Liver (tissue), 9 donors: ENCODE measurements around the gene ERCC4. TPM values are rescaled to one million over a fixed set of nuclear protein-coding genes. Genes with fewer than 3 reads are reported as not detected.

Experiments used
- DNase-seq: peaks from one replicate; pipeline ENCODE4 v3.0.0-alpha.2; 2017; ENCODE audit warnings: low spot score
- H3K27ac ChIP-seq, 2 donors: one replicate each; pipeline ENCODE4 v1.7.0; 2013; ENCODE audit warnings: inconsistent platforms in 2 of 2, low read length in 2 of 2, control low read depth in 1 of 2, low read depth in 1 of 2, mild to moderate bottlenecking in 1 of 2
- H3K27me3 ChIP-seq, 4 donors: one replicate each; pipeline versions ENCODE4 v1.6.1 to v1.7.0; 2013; ENCODE audit warnings: low read length in 3 of 4, inconsistent platforms in 1 of 4, mild to moderate bottlenecking in 1 of 4, moderate library complexity in 1 of 4; ENCODE audit not compliant: control insufficient read depth in 4 of 4, insufficient read depth in 4 of 4
- H3K36me3 ChIP-seq, 4 donors: one replicate each; pipeline versions ENCODE4 v1.6.1 to v1.7.0; 2013; ENCODE audit warnings: low read length in 3 of 4, mild to moderate bottlenecking in 3 of 4, low read depth in 1 of 4, moderate library complexity in 1 of 4; ENCODE audit not compliant: control insufficient read depth in 4 of 4, insufficient read depth in 3 of 4
- H3K4me1 ChIP-seq, 4 donors: one replicate each; pipeline versions ENCODE4 v1.6.1 to v1.7.0; 2013; ENCODE audit warnings: low read length in 3 of 4, mild to moderate bottlenecking in 3 of 4, moderate library complexity in 1 of 4; ENCODE audit not compliant: control insufficient read depth in 4 of 4, insufficient read depth in 4 of 4
- H3K4me3 ChIP-seq, 3 donors: one replicate each; pipeline versions ENCODE4 v1.6.1 to v1.7.0; 2013; ENCODE audit warnings: low read length in 3 of 3, control low read depth in 1 of 3, low read depth in 1 of 3, mild to moderate bottlenecking in 1 of 3
- H3K9ac ChIP-seq, 2 donors: one replicate each; pipeline ENCODE4 v1.7.0; 2013; ENCODE audit warnings: low read length in 2 of 2, mild to moderate bottlenecking in 2 of 2, moderate library complexity in 2 of 2, control low read depth in 1 of 2, low read depth in 1 of 2
- H3K9me3 ChIP-seq, 4 donors: one replicate each; pipeline versions ENCODE4 v1.6.1 to v1.7.0; 2013; ENCODE audit warnings: low read length in 3 of 4; ENCODE audit not compliant: control insufficient read depth in 4 of 4
- EGR1 ChIP-seq, 2 donors: IDR thresholded peaks; 2 replicates each; pipeline ENCODE4 v1.6.1; 2016 to 2018; ENCODE audit warnings: antibody characterized with exemption in 2 of 2, low read depth in 2 of 2
- FOXA2 ChIP-seq: IDR thresholded peaks from 2 replicates; pipeline ENCODE4 v1.6.1; 2016; ENCODE audit warnings: antibody characterized with exemption
- GABPA ChIP-seq, 2 donors: IDR thresholded peaks in 1 of 2; conservative IDR thresholded peaks in 1 of 2; 2 replicates each; pipeline ENCODE4 v1.6.1; 2016; ENCODE audit warnings: antibody characterized with exemption in 2 of 2, mild to moderate bottlenecking in 1 of 2, moderate library complexity in 1 of 2
- HNF4A ChIP-seq, 2 donors: conservative IDR thresholded peaks; 2 replicates each; pipeline ENCODE4 v1.6.1; 2016; ENCODE audit warnings: antibody characterized with exemption in 2 of 2, mild to moderate bottlenecking in 2 of 2
- HNF4G ChIP-seq: IDR thresholded peaks from 2 replicates; pipeline ENCODE4 v1.6.1; 2016; ENCODE audit warnings: antibody characterized with exemption
- JUND ChIP-seq, 2 donors: IDR thresholded peaks; 2 replicates each; pipeline ENCODE4 v1.6.1; 2016; ENCODE audit warnings: antibody characterized with exemption in 2 of 2
- RAD21 ChIP-seq, 2 donors: IDR thresholded peaks; 2 replicates each; pipeline ENCODE4 v1.6.1; 2016; ENCODE audit warnings: antibody characterized with exemption in 2 of 2, mild to moderate bottlenecking in 2 of 2
- RXRA ChIP-seq, 2 donors: IDR thresholded peaks; 2 replicates each; pipeline ENCODE4 v1.6.1; 2017 to 2018; ENCODE audit warnings: antibody characterized with exemption in 2 of 2, mild to moderate bottlenecking in 1 of 2
- SP1 ChIP-seq: IDR thresholded peaks from 2 replicates; pipeline ENCODE4 v1.6.1; 2018; ENCODE audit warnings: antibody characterized with exemption, mild to moderate bottlenecking
- TAF1 ChIP-seq: conservative IDR thresholded peaks from 2 replicates; pipeline ENCODE4 v1.6.1; 2016; ENCODE audit warnings: antibody characterized with exemption, mild to moderate bottlenecking
- YY1 ChIP-seq: IDR thresholded peaks from 2 replicates; pipeline ENCODE4 v1.6.1; 2016; ENCODE audit warnings: antibody characterized with exemption, mild to moderate bottlenecking
- WGBS: extraction: QIAGEN DNeasy Blood & Tissue Kit; methylation state at CpG from one replicate; pipeline ENCODE4 v1.1.7; 2013; 5-methylcytosine and 5-hydroxymethylcytosine counted together
- polyA plus RNA-seq, 2 donors: library from polyadenylated mRNA; stranded (reverse) in 1 of 2; unstranded in 1 of 2; fragments of 200-250 nt in 1 of 2; fragments of >200 nt in 1 of 2; fragmentation: Nextera tagmentation in 1 of 2; extraction: Ambion mirVana in 1 of 2; gene quantifications; one replicate each; pipeline versions ENCODE4 v1.2.1 to v1.2.3, GENCODE V29; 2013 to 2015
- total RNA-seq, 2 donors: library from RNA; depleted of rRNA; stranded (reverse); fragments of >200 nt; gene quantifications; one replicate each; pipeline ENCODE4 v1.2.3, GENCODE V29; 2014
- TF ChIP-seq, protein P1 (sequence below): IDR thresholded peaks from 2 replicates; pipeline ENCODE4 v1.6.1; 2016; ENCODE audit warnings: antibody characterized with exemption
- TF ChIP-seq, protein P2 (sequence below): IDR thresholded peaks from 2 replicates; pipeline ENCODE4 v1.6.1; 2016; ENCODE audit warnings: antibody characterized with exemption, mild to moderate bottlenecking
- TF ChIP-seq, protein P3 (sequence below): fragments of 150-350 bp; IDR thresholded peaks from 2 replicates; pipeline ENCODE4 v1.5.1; 2017; ENCODE audit warnings: improper control_type of control experiment, low read depth, low read length; ENCODE audit not compliant: missing input control
- TF ChIP-seq, protein P4 (sequence below): IDR thresholded peaks from 2 replicates; pipeline ENCODE4 v1.6.1; 2016; ENCODE audit warnings: antibody characterized with exemption
- TF ChIP-seq, protein P5 (sequence below): IDR thresholded peaks from 2 replicates; pipeline ENCODE4 v1.6.1; 2016; ENCODE audit warnings: antibody characterized with exemption
- donor health status: healthy.
- donor health status: healthy.
- donor health status: healthy.
- donor health status: healthy.
- donor health status: healthy.

ERCC4 gene
- total and polyA plus RNA-seq, 4 donors: 1.6 to 11.1 (median 4.9) TPM

- Histone ChIP-seq H3K27ac (peak overlapping the region; percentile 60 to 61), H3K9me3 (no peaks in the 10 kb centered on the region), H3K4me3 (peak overlapping the region in 1 of 3 donors; percentile 34), H3K36me3 (peaks cover 2 to 11% (median 10%) of the 10 kb centered on the region in 4 donors), H3K4me1 (peaks cover 0 to 30% (median 23%) of the 10 kb centered on the region in 4 donors), H3K9ac (no peak overlapping the region), H3K27me3 (no peaks in the 10 kb centered on the region)
- 71% methylated on average over 4 of the region's 4 CpGs for WGBS
- DNase-seq: no peak
- TF ChIP-seq, protein P1, sequence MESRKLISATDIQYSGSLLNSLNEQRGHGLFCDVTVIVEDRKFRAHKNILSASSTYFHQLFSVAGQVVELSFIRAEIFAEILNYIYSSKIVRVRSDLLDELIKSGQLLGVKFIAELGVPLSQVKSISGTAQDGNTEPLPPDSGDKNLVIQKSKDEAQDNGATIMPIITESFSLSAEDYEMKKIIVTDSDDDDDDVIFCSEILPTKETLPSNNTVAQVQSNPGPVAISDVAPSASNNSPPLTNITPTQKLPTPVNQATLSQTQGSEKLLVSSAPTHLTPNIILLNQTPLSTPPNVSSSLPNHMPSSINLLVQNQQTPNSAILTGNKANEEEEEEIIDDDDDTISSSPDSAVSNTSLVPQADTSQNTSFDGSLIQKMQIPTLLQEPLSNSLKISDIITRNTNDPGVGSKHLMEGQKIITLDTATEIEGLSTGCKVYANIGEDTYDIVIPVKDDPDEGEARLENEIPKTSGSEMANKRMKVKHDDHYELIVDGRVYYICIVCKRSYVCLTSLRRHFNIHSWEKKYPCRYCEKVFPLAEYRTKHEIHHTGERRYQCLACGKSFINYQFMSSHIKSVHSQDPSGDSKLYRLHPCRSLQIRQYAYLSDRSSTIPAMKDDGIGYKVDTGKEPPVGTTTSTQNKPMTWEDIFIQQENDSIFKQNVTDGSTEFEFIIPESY: no peak
Measured at GRCh38 chr16:13938480-13938879, 18.5 kb downstream of the ERCC4 start.

GRCh38 chr16:13939821-13940220 is 19.9 kb downstream of the ERCC4 start:
- H3K27ac ChIP-seq: peak overlapping the region in 1 of 2 donors; percentile 12
- DNase-seq: no peak
- H3K36me3 ChIP-seq: peaks cover 2 to 13% (median 11%) of the 10 kb centered on the region in 4 donors
- H3K4me3 ChIP-seq: no peak overlapping the region
- no peak overlapping the region for H3K9ac ChIP-seq
- 91% methylated on average over 5 of the region's 5 CpGs for WGBS
- no peak for TF ChIP-seq JUND (IDR thresholded peaks at IDR 0.05)
- TF ChIP-seq, protein P2, sequence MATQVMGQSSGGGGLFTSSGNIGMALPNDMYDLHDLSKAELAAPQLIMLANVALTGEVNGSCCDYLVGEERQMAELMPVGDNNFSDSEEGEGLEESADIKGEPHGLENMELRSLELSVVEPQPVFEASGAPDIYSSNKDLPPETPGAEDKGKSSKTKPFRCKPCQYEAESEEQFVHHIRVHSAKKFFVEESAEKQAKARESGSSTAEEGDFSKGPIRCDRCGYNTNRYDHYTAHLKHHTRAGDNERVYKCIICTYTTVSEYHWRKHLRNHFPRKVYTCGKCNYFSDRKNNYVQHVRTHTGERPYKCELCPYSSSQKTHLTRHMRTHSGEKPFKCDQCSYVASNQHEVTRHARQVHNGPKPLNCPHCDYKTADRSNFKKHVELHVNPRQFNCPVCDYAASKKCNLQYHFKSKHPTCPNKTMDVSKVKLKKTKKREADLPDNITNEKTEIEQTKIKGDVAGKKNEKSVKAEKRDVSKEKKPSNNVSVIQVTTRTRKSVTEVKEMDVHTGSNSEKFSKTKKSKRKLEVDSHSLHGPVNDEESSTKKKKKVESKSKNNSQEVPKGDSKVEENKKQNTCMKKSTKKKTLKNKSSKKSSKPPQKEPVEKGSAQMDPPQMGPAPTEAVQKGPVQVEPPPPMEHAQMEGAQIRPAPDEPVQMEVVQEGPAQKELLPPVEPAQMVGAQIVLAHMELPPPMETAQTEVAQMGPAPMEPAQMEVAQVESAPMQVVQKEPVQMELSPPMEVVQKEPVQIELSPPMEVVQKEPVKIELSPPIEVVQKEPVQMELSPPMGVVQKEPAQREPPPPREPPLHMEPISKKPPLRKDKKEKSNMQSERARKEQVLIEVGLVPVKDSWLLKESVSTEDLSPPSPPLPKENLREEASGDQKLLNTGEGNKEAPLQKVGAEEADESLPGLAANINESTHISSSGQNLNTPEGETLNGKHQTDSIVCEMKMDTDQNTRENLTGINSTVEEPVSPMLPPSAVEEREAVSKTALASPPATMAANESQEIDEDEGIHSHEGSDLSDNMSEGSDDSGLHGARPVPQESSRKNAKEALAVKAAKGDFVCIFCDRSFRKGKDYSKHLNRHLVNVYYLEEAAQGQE: no peak
- TF ChIP-seq FOXA2: no peak
- TF ChIP-seq HNF4G: no peak
- TF ChIP-seq, protein P1: no peak
- TF ChIP-seq RAD21 (IDR thresholded peaks at IDR 0.05): no peak
- no peak for TF ChIP-seq EGR1 (IDR thresholded peaks at IDR 0.05; ENCODE audit: low read depth in 2 of 2)
- no peak for TF ChIP-seq SP1
- TF ChIP-seq, protein P3, sequence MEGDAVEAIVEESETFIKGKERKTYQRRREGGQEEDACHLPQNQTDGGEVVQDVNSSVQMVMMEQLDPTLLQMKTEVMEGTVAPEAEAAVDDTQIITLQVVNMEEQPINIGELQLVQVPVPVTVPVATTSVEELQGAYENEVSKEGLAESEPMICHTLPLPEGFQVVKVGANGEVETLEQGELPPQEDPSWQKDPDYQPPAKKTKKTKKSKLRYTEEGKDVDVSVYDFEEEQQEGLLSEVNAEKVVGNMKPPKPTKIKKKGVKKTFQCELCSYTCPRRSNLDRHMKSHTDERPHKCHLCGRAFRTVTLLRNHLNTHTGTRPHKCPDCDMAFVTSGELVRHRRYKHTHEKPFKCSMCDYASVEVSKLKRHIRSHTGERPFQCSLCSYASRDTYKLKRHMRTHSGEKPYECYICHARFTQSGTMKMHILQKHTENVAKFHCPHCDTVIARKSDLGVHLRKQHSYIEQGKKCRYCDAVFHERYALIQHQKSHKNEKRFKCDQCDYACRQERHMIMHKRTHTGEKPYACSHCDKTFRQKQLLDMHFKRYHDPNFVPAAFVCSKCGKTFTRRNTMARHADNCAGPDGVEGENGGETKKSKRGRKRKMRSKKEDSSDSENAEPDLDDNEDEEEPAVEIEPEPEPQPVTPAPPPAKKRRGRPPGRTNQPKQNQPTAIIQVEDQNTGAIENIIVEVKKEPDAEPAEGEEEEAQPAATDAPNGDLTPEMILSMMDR: no peak
- TF ChIP-seq, protein P4, sequence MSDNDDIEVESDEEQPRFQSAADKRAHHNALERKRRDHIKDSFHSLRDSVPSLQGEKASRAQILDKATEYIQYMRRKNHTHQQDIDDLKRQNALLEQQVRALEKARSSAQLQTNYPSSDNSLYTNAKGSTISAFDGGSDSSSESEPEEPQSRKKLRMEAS: no peak
- no peak for TF ChIP-seq GABPA (IDR thresholded peaks at IDR 0.05 in 1 of 2, conservative IDR thresholded peaks at IDR 0.05 in 1 of 2)
- TF ChIP-seq, protein P5, sequence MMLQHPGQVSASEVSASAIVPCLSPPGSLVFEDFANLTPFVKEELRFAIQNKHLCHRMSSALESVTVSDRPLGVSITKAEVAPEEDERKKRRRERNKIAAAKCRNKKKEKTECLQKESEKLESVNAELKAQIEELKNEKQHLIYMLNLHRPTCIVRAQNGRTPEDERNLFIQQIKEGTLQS: no peak
- TF ChIP-seq RXRA (IDR thresholded peaks at IDR 0.05): no peak
- TF ChIP-seq TAF1: no peak
- TF ChIP-seq HNF4A (conservative IDR thresholded peaks at IDR 0.05): no peak
- no peak for TF ChIP-seq YY1
- no peaks in the 10 kb centered on the region for H3K27me3 ChIP-seq
- H3K4me1 ChIP-seq: peaks cover 0 to 30% (median 23%) of the 10 kb centered on the region in 4 donors
- no peaks in the 10 kb centered on the region for H3K9me3 ChIP-seq
